Adrenal gland (tissue), 5 donors: ENCODE results near the gene KCNK5.

Experiments used
- CTCF ChIP-seq, 6 experiments: fragments of 450-650 bp in 4 of 6; fragments of 200-600 bp in 2 of 6; sonication (generic) in 1 of 6; IDR thresholded peaks; 1 replicate in 5 of 6; 2 replicates in 1 of 6; pipeline versions ENCODE4 v1.5.1 to v1.8.0; 2016 to 2021; ENCODE audit warnings: antibody characterized with exemption in 6 of 6, mild to moderate bottlenecking in 2 of 6, moderate library complexity in 1 of 6
- POLR2A ChIP-seq, 2 donors: fragments of 450-650 bp; IDR thresholded peaks; one replicate each; pipeline ENCODE4 v1.6.1; 2017; ENCODE audit warnings: antibody characterized with exemption in 2 of 2, mild to moderate bottlenecking in 2 of 2, moderate library complexity in 1 of 2
- donor health status: DM: no; HTN: no; CAD: no.

- TF ChIP-seq POLR2A (IDR thresholded peaks at IDR 0.05) (no peak), CTCF (IDR thresholded peaks at IDR 0.05) (no peak)
Observed at GRCh38 chr6:39239527-39240154, 10.4 kb upstream of the KCNK5 start.
